ENCODE measurements around the gene AHDC1. TPM values are rescaled to one million over a fixed set of nuclear protein-coding genes. Genes with fewer than 3 reads are reported as not detected.
A peak's percentile ranks its signal among the peaks of the same experiment; 100 is the strongest.

The AHDC1 gene
- total and polyA plus RNA-seq, 10 of the 15 experiments (the other 5 are each of a cell fraction or from before 2014, with no cell fraction given): 0.21 to 13.0 (median 1.4) TPM

- peak overlapping the region; percentile 45; the same call in 1 of the 2 replicates for H2AFZ ChIP-seq (ENCODE audit: control insufficient read depth, low read depth, low read length)
- H3K27me3 ChIP-seq (replicated peaks in 1 of 2; ENCODE audit: control insufficient read depth in 2 of 2, insufficient read depth in 2 of 2, low read length in 1 of 2): no peaks in the 10 kb centered on the region
- no peak overlapping the region for H3K4me3 ChIP-seq
- POLR2A ChIA-PET: interaction anchor here (0.6 to 14.3 kb wide), 13 partner anchors 8 to 545 kb away, joined by 3 to 141 read pairs (median 4); no protein-coding TSS in a partner anchor
- H3K79me2 ChIP-seq (ENCODE audit: control insufficient read depth, insufficient read depth, low read length): peaks cover 33% of the 10 kb centered on the region
- no peak for DNase-seq (ENCODE audit: low read depth, low spot score)
- RAD21 ChIA-PET (ENCODE audit: unreplicated experiment): interaction anchor here (1.1 to 17.1 kb wide), 8 partner anchors 10 to 212 kb away, joined by 3 to 211 read pairs (median 10); no protein-coding TSS in a partner anchor
- in situ Hi-C loops (cut with MboI): no loop called here
- CTCF ChIA-PET: interaction anchor here (0.9 to 17.2 kb wide), 7 partner anchors 10 to 73 kb away, joined by 3 to 208 read pairs (median 31); partner anchors contain the start of gene AHDC1
- SMC1A ChIA-PET (ENCODE audit: uncharacterized antibody, unreplicated experiment): interaction anchor here (1.2 to 10.4 kb wide), 8 partner anchors 10 to 36 kb away, joined by 3 to 87 read pairs (median 23); no protein-coding TSS in a partner anchor
- H3K36me3 ChIP-seq (ENCODE audit: control insufficient read depth in 2 of 2, insufficient read depth in 2 of 2, low read length in 1 of 2): no peaks in the 10 kb centered on the region
- FAIRE-seq: no peak
- peak overlapping the region; percentile 10; the same call in 1 of the 2 replicates for H3K9ac ChIP-seq (ENCODE audit: control insufficient read depth, insufficient read depth, low read length)
- no peaks in the 10 kb centered on the region for H3K9me3 ChIP-seq (replicated peaks; ENCODE audit: control insufficient read depth, insufficient read depth, low read length)
- H4K20me1 ChIP-seq (ENCODE audit: control insufficient read depth, insufficient read depth): no peaks in the 10 kb centered on the region
- intact Hi-C loops (cut with micrococcal nuclease; ENCODE audit: unreplicated experiment): no loop called here
- peaks cover 88% of the 10 kb centered on the region for H3K4me1 ChIP-seq (ENCODE audit: control insufficient read depth, insufficient read depth, low read length)
- H3K4me2 ChIP-seq (ENCODE audit: control insufficient read depth, insufficient read depth): 0 out of 2 replicates have a peak overlapping the region, but pooled peaks have one; percentile 3
- no peak for ATAC-seq
- H3K27ac ChIP-seq (ENCODE audit: control insufficient read depth, insufficient read depth): peak overlapping the region; percentile 95
- BruUV-seq (replicated peaks): no TSS peak
- 2% methylated on average over 3 of the region's 3 CpGs for WGBS (ENCODE audit: insufficient coverage, insufficient replicate concordance, low lambda C conversion rate, missing lambda C conversion rate)
- TF ChIP-seq CREM (IDR thresholded peaks at IDR 0.05; ENCODE audit: low read depth) (no peak), MTA2 (IDR thresholded peaks at IDR 0.05; ENCODE audit: low read depth) (no peak), SP1 (IDR thresholded peaks at IDR 0.05; ENCODE audit: low read depth, low read length) (no peak), NR2F1 (conservative IDR thresholded peaks at IDR 0.05) (no peak), CHD2 (IDR thresholded peaks at IDR 0.05; ENCODE audit: borderline replicate concordance, low read depth, low read length) (no peak), EGR1 (IDR thresholded peaks at IDR 0.05; ENCODE audit: borderline replicate concordance in 1 of 2, low read depth in 2 of 2, low read length in 2 of 2) (no peak), MEF2B (IDR thresholded peaks at IDR 0.05; ENCODE audit: partially characterized antibody, poor library complexity, severe bottlenecking) (peak; percentile 78), EZH2 (IDR thresholded peaks at IDR 0.05; ENCODE audit: borderline replicate concordance, control insufficient read depth, low read depth, low read length) (no peak), MYC (IDR thresholded peaks at IDR 0.05; ENCODE audit: insufficient read depth, insufficient read length, insufficient replicate concordance, low read length, severe bottlenecking) (no peak), ZZZ3 (IDR thresholded peaks at IDR 0.05; ENCODE audit: control insufficient read depth, insufficient read length, low read depth) (no peak), IRF4 (IDR thresholded peaks at IDR 0.05; ENCODE audit: low read depth, low read length) (no peak), KLF5 (IDR thresholded peaks at IDR 0.05; ENCODE audit: partially characterized antibody) (no peak), SKIL (IDR thresholded peaks at IDR 0.05; ENCODE audit: low read depth, poor library complexity, severe bottlenecking) (no peak), ASH2L (IDR thresholded peaks at IDR 0.05; ENCODE audit: borderline replicate concordance, low read depth) (no peak), CHD1 (IDR thresholded peaks at IDR 0.05; ENCODE audit: low read depth, low read length) (no peak), ATF7 (IDR thresholded peaks at IDR 0.05; ENCODE audit: low read depth) (no peak), HDAC2 (IDR thresholded peaks at IDR 0.05) (no peak), PKNOX1 (IDR thresholded peaks at IDR 0.05) (no peak), RFX5 (IDR thresholded peaks at IDR 0.05; ENCODE audit: low read depth, low read length) (no peak), ATF3 (IDR thresholded peaks at IDR 0.05; ENCODE audit: borderline replicate concordance, extremely low read depth, low read depth, low read length) (no peak), NBN (IDR thresholded peaks at IDR 0.05) (0 out of 2 replicates have a peak, but pooled peaks have one; percentile 29), SUZ12 (IDR thresholded peaks at IDR 0.05; ENCODE audit: unreplicated experiment) (no peak), TCF3 (IDR thresholded peaks at IDR 0.05; ENCODE audit: borderline replicate concordance, insufficient read depth, low read depth, low read length) (no peak)
Measured at GRCh38 chr1:27628712-27629111, 24.8 kb upstream of the AHDC1 start.
